Body of pancreas (tissue), 4 donors: ENCODE data around the gene SELENOS. TPM values are rescaled to one million over a fixed set of nuclear protein-coding genes. Genes with fewer than 3 reads are reported as not detected.

Experiments
- ATAC-seq: fragments of 150-250 bp; one replicate; pipeline ENCODE4 v1.9.1; 2016
- DNase-seq, 4 donors: peaks; one replicate each; pipeline ENCODE4 v3.0.0-alpha.2; 2019
- H3K27ac ChIP-seq, 4 donors: fragments of 200-600 bp; sonication (generic); 1 replicate in 3 of 4; 2 replicates in 1 of 4; pipeline versions ENCODE4 v1.5.1 to v1.6.1; 2016 to 2019; ENCODE audit warnings: mild to moderate bottlenecking in 1 of 4, mixed read lengths in 1 of 4, moderate library complexity in 1 of 4
- H3K27me3 ChIP-seq, 2 donors: fragments of 200-600 bp; sonication (generic); one replicate each; pipeline ENCODE4 v1.6.0; 2016; ENCODE audit warnings: mild to moderate bottlenecking in 1 of 2
- H3K36me3 ChIP-seq, 2 donors: fragments of 200-600 bp; sonication (generic); replicated peaks in 1 of 2; 2 replicates each; pipeline ENCODE4 v1.5.1; 2016; ENCODE audit warnings: low read depth in 2 of 2; ENCODE audit not compliant: insufficient read depth in 1 of 2
- H3K4me1 ChIP-seq: fragments of 200-600 bp; sonication (generic); one replicate; pipeline ENCODE4 v1.6.0; 2016
- H3K4me3 ChIP-seq, 2 donors: fragments of 200-600 bp; sonication (generic); 1 replicate in 1 of 2; 2 replicates in 1 of 2; pipeline ENCODE4 v1.5.1; 2016 to 2019
- H3K9me3 ChIP-seq, 3 donors: fragments of 200-600 bp; sonication (generic); 1 replicate in 2 of 3; 2 replicates in 1 of 3; pipeline ENCODE4 v1.5.1; 2016
- POLR2A ChIP-seq, 3 donors: fragments of 450-650 bp; IDR thresholded peaks; one replicate each; pipeline ENCODE4 v1.6.1; 2016; ENCODE audit warnings: antibody characterized with exemption in 3 of 3, mild to moderate bottlenecking in 2 of 3
- WGBS, 2 donors: methylation state at CpG; one replicate each; pipeline ENCODE4 v1.1.5; 2017; 5-methylcytosine and 5-hydroxymethylcytosine counted together
- intact Hi-C: fragments of 100-400 bp; cut with DNase I; formaldehyde crosslinking; loops from one replicate; pipeline ENCODE4 v1.15.1; 2023
- total RNA-seq, 2 donors: library from RNA; depleted of rRNA; stranded (reverse); fragments of >200 nt; gene quantifications; one replicate each; pipeline ENCODE4 v1.1.0, GENCODE V29; 2016
- TF ChIP-seq, protein P1 (sequence below), 7 experiments: fragments of 450-650 bp in 4 of 7; fragments of 200-600 bp in 3 of 7; sonication (generic) in 3 of 7; IDR thresholded peaks; one replicate each; pipeline ENCODE4 v1.5.1; 2016 to 2019; ENCODE audit warnings: antibody characterized with exemption in 7 of 7

SELENOS gene
- total RNA-seq, 2 donors from 2014 or later, result 37.2 to 45.1 TPM

DNA sequence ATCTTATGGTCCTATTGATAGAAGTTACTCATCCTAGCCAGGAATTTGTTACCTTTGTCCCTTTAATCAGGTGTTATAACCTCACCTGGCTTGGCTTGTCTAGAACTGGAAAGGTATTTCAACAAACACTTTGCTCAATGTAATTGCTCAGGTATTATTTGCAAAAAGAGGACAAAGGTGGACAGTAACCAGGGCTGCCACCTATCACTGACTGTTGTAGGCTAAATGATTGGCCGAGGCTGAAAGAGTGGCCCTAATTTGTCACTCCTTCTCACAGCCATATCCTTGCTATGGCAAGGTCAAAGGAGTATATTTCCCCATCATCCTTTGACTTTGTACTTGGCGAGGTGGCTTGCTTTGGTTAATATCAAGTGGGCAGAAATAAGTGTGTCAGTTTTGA lies 2.7 kb upstream of the SELENOS start:
- ATAC-seq, result no peak
- peaks cover 7 to 28% of the 10 kb centered on the region in 2 donors for H3K36me3 ChIP-seq
- H3K9me3 ChIP-seq, result no peaks in the 10 kb centered on the region
- TF ChIP-seq, protein P1, sequence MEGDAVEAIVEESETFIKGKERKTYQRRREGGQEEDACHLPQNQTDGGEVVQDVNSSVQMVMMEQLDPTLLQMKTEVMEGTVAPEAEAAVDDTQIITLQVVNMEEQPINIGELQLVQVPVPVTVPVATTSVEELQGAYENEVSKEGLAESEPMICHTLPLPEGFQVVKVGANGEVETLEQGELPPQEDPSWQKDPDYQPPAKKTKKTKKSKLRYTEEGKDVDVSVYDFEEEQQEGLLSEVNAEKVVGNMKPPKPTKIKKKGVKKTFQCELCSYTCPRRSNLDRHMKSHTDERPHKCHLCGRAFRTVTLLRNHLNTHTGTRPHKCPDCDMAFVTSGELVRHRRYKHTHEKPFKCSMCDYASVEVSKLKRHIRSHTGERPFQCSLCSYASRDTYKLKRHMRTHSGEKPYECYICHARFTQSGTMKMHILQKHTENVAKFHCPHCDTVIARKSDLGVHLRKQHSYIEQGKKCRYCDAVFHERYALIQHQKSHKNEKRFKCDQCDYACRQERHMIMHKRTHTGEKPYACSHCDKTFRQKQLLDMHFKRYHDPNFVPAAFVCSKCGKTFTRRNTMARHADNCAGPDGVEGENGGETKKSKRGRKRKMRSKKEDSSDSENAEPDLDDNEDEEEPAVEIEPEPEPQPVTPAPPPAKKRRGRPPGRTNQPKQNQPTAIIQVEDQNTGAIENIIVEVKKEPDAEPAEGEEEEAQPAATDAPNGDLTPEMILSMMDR (IDR thresholded peaks at IDR 0.05), result no peak
- no peak for TF ChIP-seq POLR2A (IDR thresholded peaks at IDR 0.05)
- DNase-seq, result no peak
- H3K27ac ChIP-seq, result no peak overlapping the region
- no peaks in the 10 kb centered on the region for H3K27me3 ChIP-seq
- intact Hi-C loops, result no loop called here
- peaks cover 13% of the 10 kb centered on the region for H3K4me1 ChIP-seq
- no peak overlapping the region for H3K4me3 ChIP-seq
- WGBS, 2 donors, result 69 to 75% methylated on average over 2 of the region's 2 CpGs

DNA sequence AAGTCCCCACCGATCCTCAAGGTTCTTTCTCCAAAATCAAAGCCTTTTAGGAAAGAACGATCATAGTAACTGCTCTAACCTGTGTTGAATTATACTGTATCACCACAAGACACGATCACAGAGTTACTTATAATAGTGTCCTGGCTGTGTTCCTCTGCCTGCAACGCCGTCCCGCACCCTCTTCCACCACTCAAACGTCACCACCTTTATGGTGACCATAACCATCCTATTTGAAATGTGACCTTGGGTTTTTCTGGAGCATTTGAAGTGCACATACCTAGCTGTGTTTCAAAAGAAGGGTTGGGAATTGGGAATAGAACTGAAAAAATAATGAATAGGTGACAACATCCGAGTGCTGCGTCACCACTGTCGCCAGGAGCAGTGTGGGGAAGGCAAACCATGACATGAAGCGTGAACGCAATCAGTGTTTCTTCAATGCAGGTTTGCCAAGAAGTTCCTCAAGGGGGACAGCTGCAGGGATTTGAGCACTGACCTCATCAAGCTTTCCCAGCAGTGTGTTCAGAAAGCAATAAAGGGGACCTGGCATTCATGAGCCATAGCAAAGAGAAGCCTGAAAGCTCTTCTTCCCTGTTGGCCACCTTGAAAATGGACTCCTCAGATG lies 769 bp upstream of the SELENOS start:
- H3K4me3 ChIP-seq, result no peak overlapping the region
- intact Hi-C loops, result no loop called here
- no peak for TF ChIP-seq POLR2A (IDR thresholded peaks at IDR 0.05)
- TF ChIP-seq, protein P1 (IDR thresholded peaks at IDR 0.05), result no peak
- peaks cover 13% of the 10 kb centered on the region for H3K4me1 ChIP-seq
- peak overlapping the region in 3 of 4 donors; percentile 73 to 96 (median 90) for H3K27ac ChIP-seq
- H3K9me3 ChIP-seq, result no peaks in the 10 kb centered on the region
- H3K27me3 ChIP-seq, result no peaks in the 10 kb centered on the region
- DNase-seq, result no peak
- WGBS, 2 donors, result 73 to 77% methylated on average over 12 of the region's 12 CpGs
- ATAC-seq, result no peak
- H3K36me3 ChIP-seq, result peaks cover 14 to 34% of the 10 kb centered on the region in 2 donors

DNA sequence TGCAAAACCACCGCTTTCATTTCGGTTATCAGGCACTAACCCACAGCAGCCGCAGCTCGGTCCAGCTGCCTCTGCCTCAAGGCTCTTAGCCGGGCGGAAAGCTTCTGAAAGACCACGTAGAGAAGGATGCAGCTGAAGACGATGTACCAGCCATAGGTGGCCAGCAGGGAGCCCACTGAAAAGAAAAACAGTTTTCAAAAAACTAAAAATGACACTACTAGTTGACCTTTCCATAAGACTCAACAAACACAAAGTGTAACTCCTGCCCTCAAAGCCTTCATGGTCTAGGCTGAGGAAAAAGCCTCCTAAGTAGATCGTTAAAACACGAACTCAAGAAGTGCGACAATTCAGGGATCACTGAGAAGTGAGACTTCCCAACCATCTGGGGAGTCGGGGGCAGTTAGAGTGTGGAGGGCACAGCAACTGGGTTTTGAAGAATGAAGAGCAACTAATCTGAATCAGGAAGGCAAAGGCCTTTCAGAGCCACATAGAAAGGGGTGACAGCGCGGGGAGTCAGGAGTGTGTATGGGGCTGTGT lies 716 bp downstream of the SELENOS start:
- Histone ChIP-seq H3K4me3 (peak overlapping the region; percentile 50 to 76), H3K4me1 (peaks cover 13% of the 10 kb centered on the region), H3K36me3 (peaks cover 14 to 40% of the 10 kb centered on the region in 2 donors), H3K9me3 (no peaks in the 10 kb centered on the region), H3K27me3 (no peaks in the 10 kb centered on the region), H3K27ac (peak overlapping the region; percentile 73 to 96 (median 90))
- intact Hi-C loops, result no loop called here
- no peak for TF ChIP-seq POLR2A (IDR thresholded peaks at IDR 0.05)
- TF ChIP-seq, protein P1 (IDR thresholded peaks at IDR 0.05), result peak in 5 of 7 experiments; percentile 6 to 32 (median 19)
- DNase-seq (no peak), ATAC-seq (no peak)
- WGBS, 2 donors, result 3 to 6% methylated on average over 14 of the region's 14 CpGs

DNA sequence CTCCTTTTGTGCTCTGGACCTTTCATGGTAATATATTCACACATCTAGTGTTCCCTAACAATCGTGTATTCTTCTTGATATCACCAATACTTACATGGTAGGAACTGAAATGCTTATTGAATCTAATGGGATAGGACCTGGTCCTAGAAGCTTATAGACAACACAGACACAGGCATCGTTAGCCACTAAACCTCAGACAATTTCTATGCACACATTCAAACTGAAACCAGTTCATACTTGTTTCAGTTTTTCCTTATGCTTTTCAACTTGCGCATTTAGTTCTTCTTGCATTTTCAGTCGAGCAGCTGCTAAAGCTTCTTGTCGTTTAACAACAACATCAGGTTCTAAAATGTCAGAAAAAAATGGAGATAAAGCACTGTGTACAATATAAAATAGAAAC lies 2.3 kb downstream of the SELENOS start:
- 66 to 71% methylated on average over 5 of the region's 5 CpGs for WGBS, 2 donors
- DNase-seq (no peak), ATAC-seq (no peak)
- no peak overlapping the region for H3K4me3 ChIP-seq
- no peak for TF ChIP-seq POLR2A (IDR thresholded peaks at IDR 0.05)
- TF ChIP-seq, protein P1 (IDR thresholded peaks at IDR 0.05), result no peak
- no peak overlapping the region for H3K27ac ChIP-seq
- H3K27me3 ChIP-seq, result no peaks in the 10 kb centered on the region
- H3K4me1 ChIP-seq, result peaks cover 13% of the 10 kb centered on the region
- intact Hi-C loops, result no loop called here
- H3K36me3 ChIP-seq, result peaks cover 18 to 40% of the 10 kb centered on the region in 2 donors
- H3K9me3 ChIP-seq, result no peaks in the 10 kb centered on the region

DNA sequence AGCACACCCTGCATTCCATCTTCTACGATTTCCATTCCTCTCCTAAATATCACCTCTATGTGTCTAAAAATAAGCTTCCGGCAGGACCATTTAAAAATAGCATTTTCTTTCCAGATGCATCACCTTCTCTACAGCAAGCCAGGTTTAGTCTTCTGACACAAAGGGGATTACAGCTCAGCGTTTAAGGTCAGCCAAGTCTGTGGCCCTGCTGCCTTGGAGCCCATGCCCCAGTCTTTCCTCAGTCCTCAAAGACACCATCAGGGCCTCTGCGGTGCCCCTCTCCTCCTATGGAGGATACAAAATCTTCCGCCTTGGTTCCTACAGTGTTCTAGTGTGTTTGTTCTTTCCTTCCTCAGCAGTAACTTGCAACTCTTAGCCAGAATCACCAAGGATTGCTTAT lies 3.8 kb downstream of the SELENOS start:
- no peak for ATAC-seq
- Histone ChIP-seq H3K36me3 (peaks cover 18 to 40% of the 10 kb centered on the region in 2 donors), H3K27me3 (no peaks in the 10 kb centered on the region), H3K27ac (no peak overlapping the region), H3K9me3 (no peaks in the 10 kb centered on the region), H3K4me3 (no peak overlapping the region), H3K4me1 (peaks cover 15% of the 10 kb centered on the region)
- WGBS, 2 donors, result 76 to 79% methylated on average over 5 of the region's 5 CpGs
- intact Hi-C loops, result no loop called here
- TF ChIP-seq, protein P1 (IDR thresholded peaks at IDR 0.05), result no peak
- TF ChIP-seq POLR2A (IDR thresholded peaks at IDR 0.05), result no peak
- DNase-seq, result no peak
